K562 (cell line): Measurements from ENCODE around the gene RAI14. TPM values are rescaled to one million over a fixed set of nuclear protein-coding genes. Genes with fewer than 3 reads are reported as not detected.

Experiments used
- ATAC-seq: fragments of 200-7000 bp; cut with Tn5 transposase; 3 replicates; pipeline ENCODE4 v1.9.1; 2020; ENCODE audit warnings: moderate library complexity
- BruUV-seq: library from RNA; stranded (reverse); fragments of 400-500 nt; replicated peaks from 2 replicates; lab custom pipeline; 2021; lab: Mats Ljungman, UMichigan
- CTCF ChIA-PET: fragments of 300-600 bp; formaldehyde crosslinking; extraction: SDS; loops from one replicate; lab custom pipeline; 2021; ENCODE audit warnings: low intra/inter-chr PET ratio; lab: Yijun Ruan, JAX
- POLR2A ChIA-PET: fragments of 300-600, 350-650 bp; sonication (Branson Sonifier 250); formaldehyde crosslinking; extraction: SDS; loops from one replicate; lab custom pipeline; 2021; ENCODE audit warnings: antibody characterized with exemption, inconsistent platforms; lab: Yijun Ruan, JAX
- DNase-seq, 4 experiments: peaks; one replicate each; pipeline versions ENCODE4 v3.0.0 to v3.0.0-alpha.2; 2011 to 2018; ENCODE audit warnings: low spot score in 3 of 4, mixed read lengths in 3 of 4; ENCODE audit errors: extremely low read depth in 1 of 4
- FAIRE-seq: peaks from 2 replicates; lab custom pipeline; 2011; peaks lifted over from hg19 to GRCh38; lab: Jason Lieb, UNC
- H2AFZ ChIP-seq: 2 replicates; pipeline ENCODE4 v1.6.0; 2011; ENCODE audit warnings: low read depth, low read length, control low read depth, inconsistent platforms
- H3K27ac ChIP-seq: fragments of 200-600 bp; 3 replicates; pipeline ENCODE4 v1.8.0; 2011; ENCODE audit warnings: low read depth, mild to moderate bottlenecking, control low read depth, inconsistent platforms, low read length, moderate library complexity, mixed read lengths; ENCODE audit errors: extremely low read depth
- H3K27me3 ChIP-seq, 2 experiments: fragments of 300-600 bp in 1 of 2; 2 replicates in 1 of 2; 3 replicates in 1 of 2; pipeline versions ENCODE4 v1.6.0 to v1.8.0; 2011; ENCODE audit warnings: inconsistent platforms in 2 of 2, low read length in 2 of 2, mild to moderate bottlenecking in 1 of 2, mixed read lengths in 1 of 2, moderate library complexity in 1 of 2; ENCODE audit not compliant: control insufficient read depth in 2 of 2, insufficient read depth in 2 of 2
- H3K36me3 ChIP-seq: fragments of 300-600 bp; 3 replicates; pipeline ENCODE4 v1.8.0; 2011; ENCODE audit warnings: mild to moderate bottlenecking, low read length, inconsistent platforms; ENCODE audit not compliant: control insufficient read depth, insufficient read depth
- H3K4me1 ChIP-seq, 2 experiments: fragments of 200-600 bp in 1 of 2; replicated peaks in 1 of 2; 2 replicates in 1 of 2; 3 replicates in 1 of 2; pipeline versions ENCODE4 v1.5.1 to v1.8.0; 2011; ENCODE audit warnings: inconsistent platforms in 2 of 2, low read length in 2 of 2, mild to moderate bottlenecking in 1 of 2, mixed read lengths in 1 of 2, moderate library complexity in 1 of 2; ENCODE audit not compliant: control insufficient read depth in 2 of 2, insufficient read depth in 2 of 2
- H3K4me2 ChIP-seq: 2 replicates; pipeline ENCODE4 v1.6.1; 2011; ENCODE audit warnings: low read length, control low read depth, inconsistent platforms, mixed read lengths; ENCODE audit not compliant: insufficient read depth
- H3K4me3 ChIP-seq: fragments of 200-600 bp; sonication (generic), shearing (Covaris generic); 2 replicates; pipeline ENCODE4 v1.5.1; 2016; ENCODE audit warnings: control low read depth, inconsistent platforms
- H3K79me2 ChIP-seq: fragments of 200-600 bp; 3 replicates; pipeline ENCODE4 v1.8.0; 2011; ENCODE audit warnings: low read length, inconsistent platforms; ENCODE audit not compliant: control insufficient read depth, insufficient read depth
- H3K9ac ChIP-seq, 2 experiments: 2 replicates each; pipeline versions ENCODE4 v1.6.0 to v1.6.1; 2011; ENCODE audit warnings: low read depth in 2 of 2, low read length in 2 of 2, control low read depth in 1 of 2, inconsistent platforms in 1 of 2, mild to moderate bottlenecking in 1 of 2, mixed read lengths in 1 of 2; ENCODE audit not compliant: insufficient read depth in 1 of 2
- H3K9me1 ChIP-seq: one replicate; pipeline ENCODE4 v1.6.0; 2011; ENCODE audit warnings: inconsistent platforms, mild to moderate bottlenecking, low read length, moderate library complexity; ENCODE audit not compliant: control insufficient read depth, insufficient read depth
- H3K9me3 ChIP-seq: replicated peaks from 2 replicates; pipeline ENCODE4 v1.5.1; 2011; ENCODE audit warnings: low read depth, low read length, inconsistent platforms; ENCODE audit not compliant: control insufficient read depth, insufficient read depth
- H4K20me1 ChIP-seq: replicated peaks from 2 replicates; pipeline ENCODE4 v1.6.1; 2011; ENCODE audit warnings: low read length, inconsistent platforms, mixed read lengths; ENCODE audit not compliant: control insufficient read depth, insufficient read depth
- CREB3L1 ChIP-seq: fragments of 450-650 bp; IDR thresholded peaks from 2 replicates; pipeline ENCODE4 v1.6.1; 2014; ENCODE audit warnings: low read depth, mild to moderate bottlenecking, moderate library complexity, borderline replicate concordance
- TCF3 ChIP-seq: sonication (generic); formaldehyde crosslinking; IDR thresholded peaks from 2 replicates; pipeline ENCODE4 v1.4.0; 2020; ENCODE audit warnings: mild to moderate bottlenecking, missing genetic modification reagents
- ZC3H4 ChIP-seq: sonication (generic); formaldehyde crosslinking; IDR thresholded peaks from 2 replicates; pipeline ENCODE4 v1.9.0; 2021; ENCODE audit warnings: missing genetic modification reagents, borderline replicate concordance
- ZFP30 ChIP-seq: fragments of 250-450 bp; sonication (Bioruptor Pico); IDR thresholded peaks from 2 replicates; pipeline ENCODE4 v1.8.0; 2022; ENCODE audit warnings: moderate library complexity, mild to moderate bottlenecking, inconsistent platforms, borderline replicate concordance
- ZFP36 ChIP-seq: fragments of 150-350 bp; IDR thresholded peaks from 2 replicates; pipeline ENCODE4 v1.6.1; 2018; ENCODE audit warnings: low read length, low read depth; ENCODE audit not compliant: partially characterized antibody
- ZNF655 ChIP-seq: fragments of 250-450 bp; sonication (Bioruptor Pico); IDR thresholded peaks from 2 replicates; pipeline ENCODE4 v1.5.0; 2021
- WGBS: fragments of 100-300 bp; shearing (Covaris generic); methylation state at CpG from one replicate; pipeline ENCODE4 v1.1.6; 2016; ENCODE audit warnings: low coverage, mixed read lengths; ENCODE audit not compliant: insufficient coverage; ENCODE audit errors: missing lambda C conversion rate; 5-methylcytosine and 5-hydroxymethylcytosine counted together
- in situ Hi-C: fragments of 300-500 bp; cut with MboI; formaldehyde crosslinking; loops from 4 replicates; pipeline ENCODE4 v1.15.0; 2018; ENCODE audit warnings: inconsistent platforms, mixed read lengths
- intact Hi-C: fragments of 100-400 bp; cut with micrococcal nuclease; formaldehyde crosslinking; loops from 2 replicates; pipeline ENCODE4 v1.14.2; 2022
- polyA plus RNA-seq, 8 experiments: library from polyadenylated mRNA; depleted of rRNA in 4 of 8; stranded (reverse) in 5 of 8; unstranded in 3 of 8; fragments of >200 nt; fragmentation: Nextera tagmentation in 2 of 8; fragmentation: Illumina TruSeq in 1 of 8; extraction: Ambion mirVana in 2 of 8; extraction: Trizol in 1 of 8; gene quantifications; 2 replicates each; pipeline versions ENCODE4 v1.2.1 to v1.2.3, GENCODE V29; 2011 to 2014; ENCODE audit warnings: inconsistent platforms in 1 of 8, missing spikeins in 1 of 8
- total RNA-seq, 7 experiments: library from RNA; depleted of rRNA in 6 of 7; stranded (reverse); fragments of >200 nt in 6 of 7; fragmentation: Illumina TruSeq in 2 of 7; extraction: Trizol in 2 of 7; gene quantifications; 2 replicates each; pipeline versions ENCODE4 v1.2.1 to v1.2.3, GENCODE V29; 2011 to 2021; ENCODE audit warnings: low replicate concordance in 1 of 7

Gene RAI14
- total and polyA plus RNA-seq, 9 of the 15 experiments (the other 6 are each of a cell fraction or from before 2014, with no cell fraction given) = 11.3 to 82.5 (median 34.8) TPM

- in situ Hi-C loops = no loop called here
- H3K4me2 ChIP-seq = no peak overlapping the region
- BruUV-seq = no TSS peak
- H3K27ac ChIP-seq = no peak overlapping the region
- TF ChIP-seq TCF3 = peak; percentile 34; the same call in 1 of the 2 replicates
- TF ChIP-seq ZFP30 = no peak
- TF ChIP-seq ZC3H4 (CRISPR knock-in tag) = no peak
- no peaks in the 10 kb centered on the region for H3K36me3 ChIP-seq
- WGBS = 29% methylated on average over 2 of the region's 2 CpGs
- DNase-seq (no peak), FAIRE-seq (no peak), ATAC-seq (no peak)
- no peaks in the 10 kb centered on the region for H3K9me3 ChIP-seq
- H4K20me1 ChIP-seq = no peaks in the 10 kb centered on the region
- no peak overlapping the region for H3K9ac ChIP-seq
- ChIA-PET CTCF (no interaction called here), POLR2A (no interaction called here)
- H3K27me3 ChIP-seq = no peaks in the 10 kb centered on the region; a peak in 1 of 5 replicates
- no peak overlapping the region for H3K4me3 ChIP-seq
- H3K79me2 ChIP-seq = no peaks in the 10 kb centered on the region
- intact Hi-C loops = no loop called here
- no peaks in the 10 kb centered on the region; a peak in 2 of 5 replicates for H3K4me1 ChIP-seq
- H2AFZ ChIP-seq = peak overlapping the region; percentile 46; the same call in 1 of the 2 replicates
- H3K9me1 ChIP-seq = no peaks in the 10 kb centered on the region
Measured at GRCh38 chr5:34648840-34649158, 7.3 kb upstream of the RAI14 start.

DNA sequence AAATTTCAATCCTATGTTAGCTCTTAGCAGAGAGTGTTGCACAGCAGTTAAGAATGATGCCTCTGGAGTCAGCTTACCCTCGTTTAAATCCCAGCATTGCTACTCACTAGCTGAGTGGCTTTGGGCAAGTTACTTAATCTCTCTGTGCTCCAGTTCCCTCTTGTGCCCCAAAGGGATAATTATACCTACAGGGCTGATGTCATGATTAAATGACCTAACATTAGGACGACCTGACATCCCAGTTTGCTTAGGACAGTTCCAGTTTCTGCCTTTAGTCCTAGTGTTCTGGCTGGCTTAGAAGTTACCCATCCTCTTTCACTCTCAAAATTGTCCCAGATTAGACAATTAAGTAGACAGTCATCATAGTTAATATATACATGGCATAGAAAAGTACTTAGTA, 4.3 kb upstream of the RAI14 start:
- WGBS = 0% methylated on average over 2 of the region's 2 CpGs

More for the DNA sequence above, 4.3 kb upstream of the RAI14 start:
- peak; percentile 11 for TF ChIP-seq ZFP36
- no peak for TF ChIP-seq CREB3L1
- no peak for TF ChIP-seq ZNF655 (CRISPR knock-in tag)
- no peaks in the 10 kb centered on the region for H3K9me1 ChIP-seq
- intact Hi-C loops = no loop called here
- no peak for FAIRE-seq
- in situ Hi-C loops = no loop called here
- DNase-seq = no peak
- no peaks in the 10 kb centered on the region for H3K9me3 ChIP-seq
- CTCF ChIA-PET = no interaction called here
- no peaks in the 10 kb centered on the region for H3K79me2 ChIP-seq
- H4K20me1 ChIP-seq = no peaks in the 10 kb centered on the region
- POLR2A ChIA-PET = interaction anchor here (0.8 to 1.2 kb wide), 3 partner anchors 36 to 201 kb away, joined by 3 read pairs; no protein-coding TSS in a partner anchor
- BruUV-seq = no TSS peak
- no peaks in the 10 kb centered on the region for H3K36me3 ChIP-seq
- no peaks in the 10 kb centered on the region for H3K27me3 ChIP-seq
- no peak overlapping the region for H3K27ac ChIP-seq
- no peak overlapping the region for H3K4me3 ChIP-seq
- no peak for ATAC-seq
- H3K4me1 ChIP-seq = peaks cover 9 to 11% of the 10 kb centered on the region in 2 experiments; a peak in 4 of 5 replicates
- no peak overlapping the region for H3K4me2 ChIP-seq
- no peak overlapping the region for H3K9ac ChIP-seq
- H2AFZ ChIP-seq = no peak overlapping the region
